Activated T-cell treated with anti-CD3 and anti-CD28 coated beads, Interleukin-2, amount 50 U/mL, for 1 hour (primary cell): Measurements from ENCODE around the gene SLITRK2.

Source experiments
- DNase-seq: peaks from one replicate; pipeline ENCODE4 v3.0.0-alpha.2; 2020

The SLITRK2 gene, protein sequence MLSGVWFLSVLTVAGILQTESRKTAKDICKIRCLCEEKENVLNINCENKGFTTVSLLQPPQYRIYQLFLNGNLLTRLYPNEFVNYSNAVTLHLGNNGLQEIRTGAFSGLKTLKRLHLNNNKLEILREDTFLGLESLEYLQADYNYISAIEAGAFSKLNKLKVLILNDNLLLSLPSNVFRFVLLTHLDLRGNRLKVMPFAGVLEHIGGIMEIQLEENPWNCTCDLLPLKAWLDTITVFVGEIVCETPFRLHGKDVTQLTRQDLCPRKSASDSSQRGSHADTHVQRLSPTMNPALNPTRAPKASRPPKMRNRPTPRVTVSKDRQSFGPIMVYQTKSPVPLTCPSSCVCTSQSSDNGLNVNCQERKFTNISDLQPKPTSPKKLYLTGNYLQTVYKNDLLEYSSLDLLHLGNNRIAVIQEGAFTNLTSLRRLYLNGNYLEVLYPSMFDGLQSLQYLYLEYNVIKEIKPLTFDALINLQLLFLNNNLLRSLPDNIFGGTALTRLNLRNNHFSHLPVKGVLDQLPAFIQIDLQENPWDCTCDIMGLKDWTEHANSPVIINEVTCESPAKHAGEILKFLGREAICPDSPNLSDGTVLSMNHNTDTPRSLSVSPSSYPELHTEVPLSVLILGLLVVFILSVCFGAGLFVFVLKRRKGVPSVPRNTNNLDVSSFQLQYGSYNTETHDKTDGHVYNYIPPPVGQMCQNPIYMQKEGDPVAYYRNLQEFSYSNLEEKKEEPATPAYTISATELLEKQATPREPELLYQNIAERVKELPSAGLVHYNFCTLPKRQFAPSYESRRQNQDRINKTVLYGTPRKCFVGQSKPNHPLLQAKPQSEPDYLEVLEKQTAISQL

DNA sequence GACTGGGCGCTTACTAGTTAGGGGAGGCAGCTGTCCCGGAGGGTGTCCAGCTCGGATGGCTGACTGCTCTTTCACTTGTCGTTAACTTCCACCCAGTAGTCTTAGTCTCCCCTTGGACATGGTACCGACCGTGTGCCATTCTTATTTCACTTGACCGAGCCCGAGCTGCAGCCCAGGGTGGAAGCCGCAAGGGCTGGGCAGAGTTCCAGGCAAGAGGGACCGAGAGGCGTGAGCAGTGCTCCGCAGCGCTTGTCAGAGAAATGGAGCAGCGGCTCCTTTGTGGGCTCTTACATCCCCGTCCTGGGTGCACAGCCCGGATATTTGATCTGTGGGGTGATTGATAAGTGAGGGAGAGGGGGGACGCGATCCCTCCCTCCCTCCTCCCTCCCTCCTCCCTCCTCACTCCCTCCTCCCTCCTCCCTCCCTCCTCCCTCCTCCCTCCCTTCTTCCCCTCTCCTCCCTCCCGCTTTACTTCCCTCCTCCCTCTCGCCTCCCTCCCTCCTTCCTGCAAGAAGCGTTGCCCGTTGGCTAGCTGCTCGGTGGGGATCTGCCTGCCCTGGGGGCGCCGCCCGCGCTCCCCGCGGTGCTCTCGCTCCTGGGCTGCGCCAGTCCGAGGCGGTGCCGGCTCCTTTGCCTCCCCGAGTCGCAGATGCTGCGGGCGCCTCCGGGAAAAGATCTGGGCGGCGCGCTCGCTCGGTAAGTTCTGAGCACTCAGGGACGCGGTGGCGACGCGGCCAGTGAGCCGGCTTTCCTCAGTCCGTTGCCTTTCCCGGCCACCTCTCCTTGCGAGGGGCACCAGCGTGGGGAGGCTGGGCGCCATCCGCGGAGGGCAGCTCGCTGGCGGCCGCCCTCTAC lies at the start of gene SLITRK2:
Gene SLITRK2, plus strand, starts transcription at position 499 of the 855 bp plus-strand sequence. CDS start 4,597 bp downstream, outside the sequence.
- no peak for DNase-seq

DNA sequence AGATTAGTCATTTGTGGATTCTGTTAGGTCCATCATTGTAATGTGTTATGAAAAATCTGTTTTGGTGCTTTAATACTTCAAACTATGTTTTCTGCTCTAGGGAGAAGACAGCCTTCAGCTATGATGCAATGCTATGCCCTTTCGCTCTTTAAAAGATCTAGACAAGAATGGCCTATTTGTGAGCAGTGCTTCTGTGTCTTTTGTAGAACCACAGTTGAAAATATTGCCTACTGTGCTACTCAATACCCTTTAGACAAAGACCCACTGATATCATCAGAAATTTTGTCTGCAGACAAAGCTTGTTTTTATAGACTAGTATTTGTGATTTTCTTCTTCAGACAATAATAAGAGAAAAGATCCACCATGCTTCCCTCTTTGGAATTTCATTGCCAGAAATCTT lies 44.6 kb upstream of the SLITRK2 start:
- no peak for DNase-seq

GRCh38 chrX:145792281-145792680 lies 25.3 kb upstream of the SLITRK2 start:
- no peak for DNase-seq

DNA sequence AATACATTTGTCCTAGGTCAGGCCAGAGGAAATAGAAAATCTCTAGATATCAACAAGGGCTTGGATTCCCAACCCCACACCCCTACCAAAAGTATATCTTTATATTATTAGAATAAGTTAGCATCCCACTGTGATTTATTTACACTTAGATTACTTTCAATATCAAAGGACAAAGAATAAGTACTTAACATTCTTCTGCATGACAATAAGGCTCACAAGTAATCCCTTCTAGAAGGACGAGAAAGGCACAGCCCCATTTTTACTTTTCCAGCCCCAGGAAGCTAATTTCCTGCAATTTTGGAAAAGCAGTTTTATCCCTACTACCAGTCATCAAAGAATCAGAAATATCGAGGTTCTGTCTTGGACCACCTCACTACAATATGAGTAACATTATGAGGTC lies 14.1 kb upstream of the SLITRK2 start:
- DNase-seq: no peak

DNA sequence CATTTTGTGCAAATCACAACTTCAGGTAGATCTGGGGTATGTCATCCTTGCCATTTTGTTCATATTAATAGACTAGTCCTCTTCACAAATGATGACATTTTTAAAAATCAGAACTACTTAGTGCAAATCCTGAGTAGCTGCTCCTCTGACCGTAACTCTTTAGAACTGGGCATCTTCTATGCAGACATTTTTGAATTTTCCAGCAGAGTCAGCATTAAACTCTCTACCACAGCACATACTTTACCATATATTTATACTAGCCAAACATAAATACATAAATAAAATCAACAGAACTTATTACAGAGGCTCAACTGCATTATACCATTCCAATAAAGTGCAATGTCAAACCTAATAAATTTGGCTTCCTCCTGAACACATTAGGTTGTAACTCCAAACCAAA lies 4.5 kb upstream of the SLITRK2 start:
- DNase-seq: no peak

DNA sequence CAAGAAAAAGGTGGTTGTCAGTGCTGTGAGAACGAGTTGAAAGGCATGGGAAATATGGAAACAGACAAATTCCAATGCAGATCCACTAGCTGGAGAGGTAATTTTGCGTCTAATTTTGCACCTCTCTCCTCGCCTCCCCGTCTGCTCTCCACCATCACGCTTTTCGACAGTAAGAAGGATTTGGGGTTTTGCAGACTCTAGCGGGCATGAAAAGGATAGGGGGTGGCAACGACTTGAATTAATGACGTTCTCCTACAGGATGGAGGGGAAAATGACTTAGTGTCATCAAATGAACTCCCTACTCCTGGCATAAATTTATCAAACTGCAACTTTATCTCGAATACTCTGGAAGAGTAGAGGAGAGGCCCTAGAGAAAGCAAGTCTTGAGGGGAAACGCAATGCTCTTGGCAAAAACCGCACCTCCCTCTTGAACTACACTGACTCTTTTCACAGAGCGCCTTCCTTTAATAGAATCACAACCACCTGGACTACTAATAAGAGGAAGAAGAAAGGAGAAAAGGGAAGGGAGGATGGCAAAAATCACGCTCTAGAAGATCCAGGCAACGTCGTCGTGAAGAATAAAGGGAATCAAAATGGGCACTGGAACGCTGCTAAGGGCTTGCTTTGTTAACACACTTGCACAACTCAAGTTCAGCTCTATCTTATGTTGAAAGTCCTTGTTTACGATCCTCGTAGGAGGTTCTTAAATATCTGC lies 871 bp upstream of the SLITRK2 start:
- DNase-seq: no peak

GRCh38 chrX:145818186-145819113 lies 821 bp downstream of the SLITRK2 start:
- no peak for DNase-seq

- no peak for DNase-seq
Observed at GRCh38 chrX:145820825-145821224, 3.2 kb downstream of the SLITRK2 start.

DNA sequence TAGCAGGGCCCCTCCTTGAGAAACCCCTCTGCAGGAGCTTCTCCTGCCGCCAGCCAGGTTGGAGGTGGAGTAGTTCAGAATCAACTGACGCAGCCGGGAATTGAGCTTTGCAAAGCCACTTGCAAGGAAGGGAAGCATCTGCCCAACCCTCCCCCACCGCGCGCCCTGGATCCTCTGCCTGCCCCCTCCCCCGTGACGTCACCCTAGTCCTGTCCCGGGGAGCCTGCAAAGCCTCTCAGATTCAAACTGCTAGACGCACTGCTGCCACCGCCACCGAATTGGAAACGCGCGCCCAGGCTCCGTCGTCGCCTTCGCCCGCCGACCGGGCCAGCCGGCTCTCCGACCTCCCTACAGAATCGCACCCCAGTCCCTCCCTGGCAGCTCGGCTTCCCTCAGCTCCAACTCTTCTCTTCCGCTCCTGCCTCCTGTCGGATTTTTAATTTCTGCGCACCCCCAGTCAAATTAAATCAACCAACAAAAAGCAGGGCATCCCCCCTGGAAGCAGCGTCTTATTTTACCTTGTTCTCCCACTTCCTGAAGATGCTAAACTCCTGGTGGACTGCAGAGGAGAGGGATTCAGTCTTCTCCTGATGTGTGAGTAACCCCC lies 3.8 kb downstream of the SLITRK2 start:
- DNase-seq: no peak

DNA sequence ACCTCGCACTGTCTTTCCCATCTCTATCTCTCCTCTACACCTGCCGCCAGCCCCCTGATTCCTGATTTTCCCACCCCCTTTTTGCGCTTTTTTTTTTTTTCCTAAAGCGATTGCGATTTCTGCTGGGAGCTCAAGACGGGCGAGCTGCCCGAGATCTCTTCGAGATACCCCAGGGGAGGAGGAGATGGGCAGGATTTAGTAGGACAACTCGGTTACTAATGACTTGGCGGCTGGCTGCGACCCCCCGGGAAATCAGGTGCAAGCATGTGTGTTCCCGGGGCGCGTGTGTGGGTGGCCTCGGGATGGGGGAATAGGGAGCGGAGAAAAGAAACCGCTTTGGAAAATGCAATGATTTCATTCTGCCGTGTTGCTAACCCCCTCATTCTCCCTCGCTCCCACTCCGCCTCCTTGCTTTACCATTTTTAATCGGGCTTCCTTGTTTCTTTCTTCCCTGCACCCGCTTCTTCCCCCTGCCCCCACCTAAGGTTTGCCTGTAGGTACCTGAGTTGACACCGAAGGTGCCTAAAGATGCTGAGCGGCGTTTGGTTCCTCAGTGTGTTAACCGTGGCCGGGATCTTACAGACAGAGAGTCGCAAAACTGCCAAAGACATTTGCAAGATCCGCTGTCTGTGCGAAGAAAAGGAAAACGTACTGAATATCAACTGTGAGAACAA lies 4.4 kb downstream of the SLITRK2 start:
- DNase-seq: no peak

- no peak for DNase-seq
Observed at GRCh38 chrX:145823132-145823531, 5.5 kb downstream of the SLITRK2 start.

- no peak for DNase-seq
Observed at GRCh38 chrX:145825896-145826295, 8.3 kb downstream of the SLITRK2 start.

DNA sequence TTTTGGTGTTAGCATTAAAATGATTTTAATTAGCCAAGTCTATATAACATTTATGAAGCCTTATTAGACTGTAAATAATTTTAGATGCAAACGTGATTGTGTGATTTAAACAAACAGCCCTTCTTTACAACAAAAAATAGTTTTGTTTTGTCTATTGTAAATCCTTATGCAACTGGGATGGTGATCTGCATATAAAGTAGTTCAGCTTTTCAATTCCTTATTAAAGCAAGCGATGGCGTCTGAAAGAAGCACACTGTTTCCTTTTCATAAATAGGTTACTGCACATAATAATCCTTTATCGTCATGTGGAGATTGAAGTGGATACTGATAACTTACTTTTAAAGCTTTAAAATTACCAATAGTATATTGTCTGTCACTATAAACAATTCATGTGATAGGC lies 8.8 kb downstream of the SLITRK2 start:
- DNase-seq: no peak

DNA sequence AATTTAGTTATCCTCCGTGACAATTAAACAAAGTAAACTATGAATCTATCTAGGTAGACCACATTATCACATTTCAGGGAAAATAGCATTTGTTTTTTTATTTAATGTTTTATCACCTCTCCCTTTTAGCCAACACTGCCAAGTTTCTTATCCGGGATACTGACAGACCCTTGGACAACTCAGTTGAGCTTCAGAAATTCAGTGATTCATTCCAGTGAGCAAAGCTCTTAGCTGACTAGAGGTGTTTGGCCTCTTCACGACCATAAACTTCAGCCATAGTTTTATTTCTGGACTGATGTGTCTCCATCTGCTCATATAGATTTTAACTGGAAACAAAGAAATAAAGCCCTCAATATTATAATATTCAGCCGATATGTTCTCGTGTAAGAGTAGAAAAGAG lies 15.2 kb downstream of the SLITRK2 start:
- no peak for DNase-seq

DNA sequence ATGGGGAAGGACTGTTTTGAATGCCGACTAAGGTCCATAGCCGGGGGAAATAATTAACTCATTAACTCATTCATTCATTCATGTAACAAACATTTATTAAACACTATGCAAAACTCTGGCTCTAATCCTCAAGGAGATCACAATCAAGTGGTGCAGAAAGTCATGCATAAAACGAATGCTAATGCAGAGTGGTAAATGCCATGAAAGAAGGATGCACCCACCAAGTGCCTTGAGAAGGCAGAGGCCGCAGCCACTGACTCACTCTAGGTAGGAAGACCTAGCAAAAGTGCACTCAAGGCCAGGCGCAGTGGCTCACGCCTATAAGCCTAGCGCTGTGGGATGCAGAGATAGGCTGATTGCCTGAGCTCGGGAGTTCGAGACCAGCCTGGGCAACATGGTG lies 22.9 kb downstream of the SLITRK2 start:
- no peak for DNase-seq

DNA sequence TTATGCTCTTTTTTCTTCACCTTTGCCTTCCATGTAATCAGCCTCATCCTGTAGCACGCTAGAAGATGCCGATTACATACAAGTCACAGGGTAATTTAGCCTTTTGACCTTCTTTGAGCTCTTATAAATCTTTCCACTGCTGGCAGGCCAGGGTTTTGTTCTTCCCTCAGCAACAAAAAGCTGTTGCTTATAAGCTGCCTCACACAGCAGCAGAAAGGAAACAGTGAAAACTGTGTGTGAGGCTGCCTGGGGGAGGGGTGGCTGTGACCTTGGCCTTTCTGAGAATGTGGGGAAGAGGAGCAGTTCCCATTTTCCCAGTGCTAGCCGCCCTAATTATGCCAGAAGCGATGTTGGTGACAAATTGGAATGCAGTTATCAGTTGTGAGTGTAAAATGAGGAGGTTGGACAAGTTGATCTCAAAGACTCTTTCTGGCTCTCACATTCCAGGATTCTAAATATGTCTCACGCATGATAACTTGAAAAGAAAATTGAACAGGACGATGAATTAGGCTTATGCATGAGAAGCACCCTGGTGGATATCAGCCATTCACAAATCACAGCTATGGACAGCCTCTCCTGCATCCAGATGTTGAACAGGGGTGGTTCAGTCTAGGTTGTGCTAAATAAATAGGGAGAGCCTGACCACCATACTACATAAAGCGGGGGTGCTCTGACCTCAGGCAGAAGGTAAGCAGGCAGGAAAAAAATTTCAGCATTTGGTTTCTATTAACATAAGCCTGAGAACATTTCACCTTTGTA lies 25.7 kb downstream of the SLITRK2 start:
- DNase-seq: no peak

DNA sequence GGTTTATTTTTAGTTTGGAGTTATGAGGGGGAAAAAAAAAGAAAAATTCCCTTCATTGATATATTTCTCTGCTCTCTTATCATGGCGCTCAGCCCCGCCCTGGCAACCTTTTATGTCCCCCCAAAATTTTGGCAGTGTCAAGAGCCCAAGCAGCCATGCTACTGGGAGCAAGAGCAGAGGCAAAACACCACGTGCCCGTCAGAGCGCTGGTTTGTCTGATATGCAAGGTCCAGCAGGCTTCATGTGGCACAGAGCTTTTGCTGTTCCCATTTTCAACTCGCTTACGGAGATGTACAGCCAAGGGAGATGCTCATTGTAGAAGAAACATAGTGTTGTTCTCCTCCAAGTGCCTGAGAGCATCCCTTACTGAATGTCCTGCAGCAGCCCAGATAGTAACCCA lies 27.3 kb downstream of the SLITRK2 start:
- DNase-seq: no peak

- no peak for DNase-seq
Observed at GRCh38 chrX:145848448-145848847, 30.8 kb downstream of the SLITRK2 start.

GRCh38 chrX:145848857-145849256 lies 31.2 kb downstream of the SLITRK2 start:
- no peak for DNase-seq
